ENCODE measurements around the gene CCDC149.

Gene CCDC149

DNA sequence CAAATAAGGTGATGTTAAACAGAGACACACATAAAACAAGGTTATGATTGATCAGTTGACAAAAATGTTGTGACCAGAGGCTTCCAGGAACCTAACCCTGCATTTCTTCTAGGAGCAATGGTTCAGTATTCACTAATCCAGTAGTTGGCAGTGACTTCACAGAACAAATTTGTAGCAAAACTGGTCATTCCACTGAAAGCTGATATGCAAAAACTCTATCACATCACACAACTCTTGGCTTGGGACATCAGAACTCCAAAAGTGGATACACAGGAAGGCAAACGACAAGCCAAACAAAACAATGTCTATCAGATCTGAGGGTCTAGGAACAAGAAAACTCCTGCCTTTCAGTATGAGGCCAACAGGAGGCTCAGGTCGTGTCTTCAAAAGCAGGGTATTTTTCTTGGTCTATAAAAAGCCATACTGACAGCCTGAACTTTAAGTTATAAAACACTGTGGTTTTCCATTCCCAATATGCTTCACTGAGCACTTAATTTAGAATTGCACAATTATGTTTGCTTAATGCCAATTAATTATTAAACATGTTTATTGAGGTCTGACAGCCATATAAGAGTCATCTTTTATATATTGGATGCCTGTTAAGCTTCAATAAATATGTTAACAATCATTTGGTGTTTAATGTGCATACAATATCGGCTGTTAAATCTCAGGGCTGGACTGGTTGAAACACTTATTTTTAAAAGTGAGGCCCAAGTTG, 71.9 kb downstream of the CCDC149 start:
- H3K4me3 ChIP-seq: no peak overlapping the region
- H3K27me3 ChIP-seq: no peaks in the 10 kb centered on the region
- peak overlapping the region in 8 of 11 experiments; percentile 57 to 78 (median 64); a peak in 17 of 22 replicates for H3K4me2 ChIP-seq
- peaks cover 7 to 41% (median 30%) of the 10 kb centered on the region in 10 experiments; a peak in 19 of 20 replicates for H3K4me1 ChIP-seq
- no peak for TF ChIP-seq Cebpa-rat (IDR thresholded peaks at IDR 0.05)
- peak overlapping the region in 2 of 11 experiments; percentile 16 to 30; a peak in 2 of 22 replicates for H3K9ac ChIP-seq
- no peaks in the 10 kb centered on the region; a peak in 1 of 22 replicates for H4K20me1 ChIP-seq
- peaks cover 0 to 23% (median 0%) of the 10 kb centered on the region in 11 experiments; a peak in 7 of 22 replicates for H3K36me3 ChIP-seq
- H3K9me3 ChIP-seq (replicated peaks in 1 of 11): peaks cover 0 to 12% (median 0%) of the 10 kb centered on the region in 11 experiments; a peak in 1 of 22 replicates
- H3K27ac ChIP-seq: peak overlapping the region in 4 of 11 experiments; percentile 5 to 27 (median 12); a peak in 5 of 22 replicates

DNA sequence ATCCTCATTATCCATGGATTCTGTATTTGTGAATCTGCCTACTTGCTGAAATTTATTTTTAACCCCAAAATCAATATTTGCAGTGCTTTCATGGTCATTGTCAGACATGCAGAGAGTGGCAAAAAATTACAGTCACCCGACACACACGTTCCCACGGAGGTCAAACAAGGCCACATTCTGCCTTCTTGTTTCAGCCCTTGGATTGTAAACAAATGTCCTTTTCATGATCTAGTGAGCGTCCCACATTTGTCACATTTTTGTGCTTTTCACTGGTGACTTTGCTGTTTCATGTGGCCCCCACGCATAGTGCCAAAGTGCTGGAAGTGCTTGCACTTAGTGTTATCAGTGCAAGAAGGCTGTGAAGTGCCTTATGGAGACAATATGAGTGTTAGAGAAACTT, 72.5 kb downstream of the CCDC149 start:
- Histone ChIP-seq H3K4me2 (peak overlapping the region in 8 of 11 experiments; percentile 57 to 78 (median 64); a peak in 16 of 22 replicates), H3K27me3 (no peaks in the 10 kb centered on the region), H3K27ac (peak overlapping the region in 3 of 11 experiments; percentile 0 to 27 (median 12); a peak in 3 of 22 replicates), H3K4me3 (no peak overlapping the region), H3K36me3 (peaks cover 0 to 23% (median 0%) of the 10 kb centered on the region in 11 experiments; a peak in 7 of 22 replicates), H3K9me3 (replicated peaks in 1 of 11) (peaks cover 0 to 12% (median 0%) of the 10 kb centered on the region in 11 experiments; a peak in 1 of 22 replicates), H3K9ac (no peak overlapping the region), H4K20me1 (no peaks in the 10 kb centered on the region; a peak in 1 of 22 replicates), H3K4me1 (peaks cover 7 to 41% (median 29%) of the 10 kb centered on the region in 10 experiments; a peak in 19 of 20 replicates)
- TF ChIP-seq Cebpa-rat (IDR thresholded peaks at IDR 0.05): no peak

DNA sequence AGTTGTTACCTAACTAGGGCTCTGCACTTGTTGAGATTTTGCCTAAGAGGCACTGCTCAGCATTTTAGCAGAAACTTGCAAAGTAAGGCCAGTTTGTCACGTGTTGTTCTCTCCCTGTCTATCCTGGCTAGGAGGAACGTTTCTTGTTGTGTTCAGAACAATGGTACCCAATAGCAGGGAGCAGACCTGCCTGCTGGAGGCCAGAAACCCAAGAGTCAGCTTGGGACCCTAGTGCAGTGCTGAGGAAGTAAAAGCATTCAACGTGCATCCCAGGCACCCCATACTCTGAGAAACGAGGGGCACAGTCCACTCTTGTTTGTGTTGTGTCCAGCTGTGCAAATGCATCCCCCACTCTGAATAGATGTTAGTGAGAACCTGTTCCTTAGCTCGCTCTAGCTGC, 75.1 kb downstream of the CCDC149 start:
- Histone ChIP-seq H3K27ac (no peak overlapping the region), H4K20me1 (no peaks in the 10 kb centered on the region), H3K4me2 (peak overlapping the region in 1 of 11 experiments; percentile 21; a peak in 1 of 22 replicates), H3K4me3 (no peak overlapping the region), H3K9me3 (replicated peaks in 1 of 11) (peaks cover 0 to 12% (median 0%) of the 10 kb centered on the region in 11 experiments; a peak in 2 of 22 replicates), H3K27me3 (no peaks in the 10 kb centered on the region), H3K9ac (no peak overlapping the region), H3K4me1 (peaks cover 20 to 50% (median 29%) of the 10 kb centered on the region in 10 experiments), H3K36me3 (peaks cover 0 to 33% (median 4%) of the 10 kb centered on the region in 11 experiments; a peak in 8 of 22 replicates)
- TF ChIP-seq Cebpa-rat (IDR thresholded peaks at IDR 0.05): no peak

DNA sequence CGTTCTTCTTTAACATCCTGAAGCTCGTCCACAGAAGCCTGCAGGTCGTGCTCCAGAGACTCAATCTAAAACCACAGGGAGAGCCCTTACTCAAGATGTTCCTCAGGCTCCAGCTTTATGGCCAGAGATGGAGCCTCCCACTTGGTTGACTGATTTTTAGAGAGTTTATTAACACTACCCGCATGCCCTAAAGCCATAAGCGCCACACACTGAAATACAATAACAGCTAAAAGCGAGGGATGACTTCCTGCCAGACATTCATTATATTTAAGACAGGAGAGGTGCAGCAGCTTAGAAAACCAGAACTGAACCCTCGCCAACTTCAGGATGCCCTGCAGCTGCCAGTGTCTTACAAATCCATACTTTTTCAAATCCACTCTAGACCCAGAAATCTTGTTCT, 75.5 kb downstream of the CCDC149 start:
- peaks cover 19 to 47% (median 25%) of the 10 kb centered on the region in 10 experiments for H3K4me1 ChIP-seq
- H3K4me2 ChIP-seq: no peak overlapping the region
- no peak overlapping the region for H3K9ac ChIP-seq
- no peaks in the 10 kb centered on the region for H4K20me1 ChIP-seq
- H3K27me3 ChIP-seq: no peaks in the 10 kb centered on the region
- TF ChIP-seq Cebpa-rat (IDR thresholded peaks at IDR 0.05): no peak
- H3K9me3 ChIP-seq (replicated peaks in 1 of 11): peaks cover 0 to 12% (median 0%) of the 10 kb centered on the region in 11 experiments; a peak in 2 of 22 replicates
- peaks cover 0 to 33% (median 4%) of the 10 kb centered on the region in 11 experiments; a peak in 8 of 22 replicates for H3K36me3 ChIP-seq
- no peak overlapping the region for H3K27ac ChIP-seq
- H3K4me3 ChIP-seq: no peak overlapping the region

DNA sequence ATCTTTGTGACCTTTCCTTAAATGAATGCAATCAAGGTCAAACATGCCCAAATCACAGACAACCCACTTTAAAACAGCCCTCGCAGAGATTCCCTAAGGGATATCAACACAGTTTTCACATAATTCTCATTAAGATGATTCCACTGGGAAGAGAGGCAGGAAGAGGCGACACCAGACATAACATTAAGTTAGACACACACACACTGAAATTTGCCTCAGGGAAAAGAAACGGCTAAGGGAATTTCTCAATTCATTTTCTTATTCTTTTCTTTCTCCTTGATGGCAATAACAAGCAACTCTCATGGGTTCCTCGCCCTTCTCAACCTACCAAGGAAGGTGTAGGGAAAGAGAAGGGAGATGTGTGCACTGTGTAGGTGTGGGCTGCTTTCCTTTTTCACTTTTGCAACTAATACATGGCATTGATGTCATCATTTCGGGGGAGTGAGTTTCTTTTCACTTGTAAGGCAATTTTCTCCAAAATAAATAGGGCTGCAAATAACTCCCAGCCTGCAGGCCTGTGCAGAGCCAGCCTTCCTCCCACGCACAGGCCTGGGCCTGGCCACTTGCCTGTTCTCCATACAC, 76.1 kb downstream of the CCDC149 start:
- H3K36me3 ChIP-seq: peaks cover 0 to 33% (median 4%) of the 10 kb centered on the region in 11 experiments; a peak in 8 of 22 replicates
- TF ChIP-seq Cebpa-rat (IDR thresholded peaks at IDR 0.05): no peak
- peaks cover 16 to 41% (median 24%) of the 10 kb centered on the region in 10 experiments for H3K4me1 ChIP-seq
- no peaks in the 10 kb centered on the region for H4K20me1 ChIP-seq
- no peak overlapping the region for H3K9ac ChIP-seq
- H3K27me3 ChIP-seq: no peaks in the 10 kb centered on the region
- no peak overlapping the region for H3K27ac ChIP-seq
- peaks cover 0 to 12% (median 0%) of the 10 kb centered on the region in 11 experiments; a peak in 2 of 22 replicates for H3K9me3 ChIP-seq (replicated peaks in 1 of 11)
- no peak overlapping the region for H3K4me2 ChIP-seq
- no peak overlapping the region for H3K4me3 ChIP-seq

DNA sequence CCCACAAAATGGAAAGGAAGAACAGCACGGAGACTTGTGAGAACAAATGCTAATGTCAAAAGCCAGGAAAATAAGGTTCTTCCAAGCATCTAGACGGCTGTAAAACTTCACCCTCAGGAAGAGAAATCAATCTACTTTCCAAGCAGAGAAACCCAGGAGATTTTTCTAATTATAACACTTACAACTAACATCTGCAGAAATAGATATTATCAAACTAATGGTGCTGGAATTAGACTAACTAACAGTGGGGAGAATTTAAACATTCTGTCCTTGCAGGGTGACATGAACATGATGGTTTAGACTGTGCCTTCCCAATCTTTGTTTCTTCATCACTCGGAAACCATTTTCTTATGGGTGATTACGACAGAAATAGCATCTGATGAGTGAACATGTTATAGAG, 77.1 kb downstream of the CCDC149 start:
- peaks cover 0 to 43% (median 12%) of the 10 kb centered on the region in 11 experiments; a peak in 13 of 22 replicates for H3K36me3 ChIP-seq

DNA sequence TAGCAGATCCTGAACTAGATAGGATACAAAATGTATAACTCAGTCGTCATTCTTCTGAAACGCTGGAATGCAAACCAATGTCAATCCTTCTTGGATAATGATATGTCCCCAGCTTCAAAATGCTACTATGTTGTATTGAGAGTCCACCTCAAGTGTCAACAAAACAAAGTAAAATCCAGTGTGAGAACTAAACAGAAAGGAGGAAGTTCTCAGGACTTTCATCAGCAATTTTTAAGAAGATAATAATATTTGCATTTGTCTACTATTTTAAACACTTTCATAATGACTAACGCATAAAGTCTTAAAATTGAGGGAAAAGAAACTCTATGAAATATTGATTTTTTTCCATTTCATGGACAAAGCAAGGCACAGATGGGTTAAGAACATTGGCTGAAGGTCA, 81.2 kb downstream of the CCDC149 start:
- Histone ChIP-seq H3K4me2 (peak overlapping the region in 2 of 11 experiments; percentile 58 to 74; a peak in 4 of 22 replicates), H3K9me3 (replicated peaks in 1 of 11) (peaks cover 0 to 6% (median 0%) of the 10 kb centered on the region in 11 experiments; a peak in 1 of 22 replicates), H4K20me1 (no peaks in the 10 kb centered on the region), H3K27me3 (no peaks in the 10 kb centered on the region), H3K4me3 (no peak overlapping the region), H3K4me1 (peaks cover 0 to 27% (median 7%) of the 10 kb centered on the region in 10 experiments; a peak in 11 of 20 replicates), H3K9ac (no peak overlapping the region), H3K36me3 (peaks cover 0 to 40% (median 17%) of the 10 kb centered on the region in 11 experiments; a peak in 16 of 22 replicates), H3K27ac (no peak overlapping the region)
- TF ChIP-seq Cebpa-rat (IDR thresholded peaks at IDR 0.05): no peak

More for the DNA sequence above, 77.1 kb downstream of the CCDC149 start:
- Histone ChIP-seq H3K4me1 (peaks cover 8 to 30% (median 17%) of the 10 kb centered on the region in 10 experiments), H3K4me3 (no peak overlapping the region), H3K27ac (no peak overlapping the region), H3K27me3 (no peaks in the 10 kb centered on the region), H3K9ac (no peak overlapping the region), H3K9me3 (replicated peaks in 1 of 11) (peaks cover 0 to 12% (median 0%) of the 10 kb centered on the region in 11 experiments; a peak in 2 of 22 replicates), H4K20me1 (no peaks in the 10 kb centered on the region), H3K4me2 (no peak overlapping the region)
- TF ChIP-seq Cebpa-rat (IDR thresholded peaks at IDR 0.05): no peak

DNA sequence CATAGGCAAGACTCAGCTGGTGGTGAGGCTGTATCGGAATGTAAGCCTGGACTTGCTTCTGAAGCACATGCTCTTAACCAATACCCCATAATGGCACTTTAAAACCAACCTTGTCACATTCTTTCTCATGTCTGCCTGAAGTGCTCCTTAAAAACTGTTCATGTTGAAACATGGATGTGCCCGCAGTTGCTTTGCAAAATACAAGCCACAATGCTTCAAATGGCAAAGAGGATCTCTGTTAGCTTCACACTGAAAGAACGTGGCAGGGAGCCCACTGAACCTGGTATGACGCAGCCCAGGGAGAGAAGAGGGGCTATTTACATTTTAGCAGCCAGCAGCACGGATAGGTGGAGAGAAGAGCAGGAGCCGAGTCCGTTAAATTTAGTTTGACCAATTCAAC, 88.1 kb downstream of the CCDC149 start:
- Histone ChIP-seq H3K4me1 (no peaks in the 10 kb centered on the region; a peak in 1 of 20 replicates), H3K4me2 (no peak overlapping the region), H3K9ac (no peak overlapping the region), H3K4me3 (no peak overlapping the region), H3K27ac (no peak overlapping the region), H3K27me3 (no peaks in the 10 kb centered on the region), H4K20me1 (no peaks in the 10 kb centered on the region), H3K9me3 (replicated peaks in 1 of 11) (peaks cover 0 to 3% (median 0%) of the 10 kb centered on the region in 11 experiments; a peak in 1 of 22 replicates), H3K36me3 (peaks cover 0 to 13% (median 3%) of the 10 kb centered on the region in 11 experiments; a peak in 11 of 22 replicates)
- TF ChIP-seq Cebpa-rat (IDR thresholded peaks at IDR 0.05): no peak

All from BLaER1 treated with 17β-estradiol and CSF1 and Interleukin-3, amounts not matched to agents 10 nM and 100 nM (cell line).